Neural progenitor cell (in vitro differentiated cells): ENCODE results near the gene BEAN1.

ENCODE experiments used
- EZH2 ChIP-seq: fragments of 200-600 bp; sonication (generic); IDR thresholded peaks from 2 replicates; pipeline ENCODE4 v1.6.1; 2017; ENCODE audit warnings: antibody characterized with exemption, mild to moderate bottlenecking, moderate library complexity
- TF ChIP-seq, protein P1 (sequence below): fragments of 200-600 bp; sonication (generic); IDR thresholded peaks from 2 replicates; pipeline ENCODE4 v1.5.1; 2017; ENCODE audit warnings: antibody characterized with exemption, mild to moderate bottlenecking

DNA sequence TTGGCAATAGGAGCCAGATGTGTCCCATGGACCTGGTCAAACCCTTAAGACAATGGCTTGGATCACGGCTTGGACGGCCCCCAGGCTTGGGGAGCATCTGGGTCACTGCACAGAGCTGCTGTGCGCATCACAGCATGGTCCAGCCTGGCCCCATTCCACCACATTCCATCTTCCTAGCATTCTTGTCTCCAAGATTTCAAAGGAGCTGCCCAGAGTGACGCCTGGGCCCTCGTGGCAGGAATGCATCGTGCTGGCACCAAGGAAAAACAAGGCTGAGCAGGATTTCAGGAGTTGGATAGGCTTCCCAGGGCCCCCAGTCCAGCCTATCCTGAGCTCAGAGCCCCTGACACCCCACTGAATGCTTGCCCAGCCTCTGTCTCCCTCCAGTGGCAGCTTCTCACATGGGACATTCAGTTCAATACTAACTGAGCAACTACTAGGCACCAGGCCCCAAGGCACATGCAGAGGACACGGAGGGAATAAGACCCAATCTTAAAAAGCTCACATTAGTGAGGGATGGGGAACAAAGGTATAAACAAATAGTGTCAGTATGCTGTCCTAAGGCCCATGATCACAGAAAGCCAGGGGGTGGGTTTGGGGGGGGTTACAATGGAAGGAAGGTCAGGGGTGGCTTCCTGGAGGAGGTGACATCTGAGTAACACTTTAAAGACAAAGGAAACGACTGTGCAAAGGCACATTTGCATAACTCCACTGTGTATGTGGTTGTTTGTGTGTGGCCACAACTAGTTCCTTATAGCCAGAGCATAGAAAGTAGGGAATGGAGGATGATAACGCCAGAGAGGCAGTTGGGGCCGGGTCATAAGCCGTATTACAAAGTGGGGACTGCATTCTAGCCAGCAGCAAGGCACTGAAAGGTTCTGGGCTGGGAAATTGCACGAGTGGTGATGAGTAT lies 88.8 kb downstream of the BEAN1 start:
- TF ChIP-seq, protein P1, sequence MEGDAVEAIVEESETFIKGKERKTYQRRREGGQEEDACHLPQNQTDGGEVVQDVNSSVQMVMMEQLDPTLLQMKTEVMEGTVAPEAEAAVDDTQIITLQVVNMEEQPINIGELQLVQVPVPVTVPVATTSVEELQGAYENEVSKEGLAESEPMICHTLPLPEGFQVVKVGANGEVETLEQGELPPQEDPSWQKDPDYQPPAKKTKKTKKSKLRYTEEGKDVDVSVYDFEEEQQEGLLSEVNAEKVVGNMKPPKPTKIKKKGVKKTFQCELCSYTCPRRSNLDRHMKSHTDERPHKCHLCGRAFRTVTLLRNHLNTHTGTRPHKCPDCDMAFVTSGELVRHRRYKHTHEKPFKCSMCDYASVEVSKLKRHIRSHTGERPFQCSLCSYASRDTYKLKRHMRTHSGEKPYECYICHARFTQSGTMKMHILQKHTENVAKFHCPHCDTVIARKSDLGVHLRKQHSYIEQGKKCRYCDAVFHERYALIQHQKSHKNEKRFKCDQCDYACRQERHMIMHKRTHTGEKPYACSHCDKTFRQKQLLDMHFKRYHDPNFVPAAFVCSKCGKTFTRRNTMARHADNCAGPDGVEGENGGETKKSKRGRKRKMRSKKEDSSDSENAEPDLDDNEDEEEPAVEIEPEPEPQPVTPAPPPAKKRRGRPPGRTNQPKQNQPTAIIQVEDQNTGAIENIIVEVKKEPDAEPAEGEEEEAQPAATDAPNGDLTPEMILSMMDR: peak; percentile 15
- no peak for TF ChIP-seq EZH2
